Motor neuron (in vitro differentiated cells): ENCODE data around the gene RAB11FIP5. TPM values are rescaled to one million over a fixed set of nuclear protein-coding genes. Genes with fewer than 3 reads are reported as not detected.
A peak's percentile ranks its signal among the peaks of the same experiment; 100 is the strongest.
"Not testable (repeated sequence)": the region's sequence is repeated elsewhere in the genome, so short reads cannot be mapped to it uniquely, and the experiment has no call there.

Experiments used
- ATAC-seq, 8 experiments: fragments of 200-7000 bp; cut with Tn5 transposase; replicated peaks in 6 of 8; 2 replicates each; pipeline ENCODE4 v1.8.0; 2021; ENCODE audit warnings: mild to moderate bottlenecking in 8 of 8, moderate library complexity in 8 of 8
- H3K27ac ChIP-seq, 2 donors: fragments of 250-450 bp; sonication (Bioruptor Pico); 2 replicates each; pipeline ENCODE4 v1.9.0; 2021; ENCODE audit warnings: antibody characterized with exemption in 2 of 2, mild to moderate bottlenecking in 2 of 2, moderate library complexity in 1 of 2
- H3K4me1 ChIP-seq, 2 donors: fragments of 250-450 bp; sonication (Bioruptor Pico); replicated peaks in 1 of 2; 2 replicates each; pipeline ENCODE4 v1.6.1; 2021; ENCODE audit warnings: antibody characterized with exemption in 2 of 2, mild to moderate bottlenecking in 2 of 2, moderate library complexity in 1 of 2
- H3K4me3 ChIP-seq, 5 donors: fragments of 250-450 bp; sonication (Bioruptor Pico); 2 replicates each; pipeline ENCODE4 v1.9.0; 2021; ENCODE audit warnings: antibody characterized with exemption in 5 of 5, mild to moderate bottlenecking in 5 of 5, moderate library complexity in 4 of 5
- WGBS, 10 experiments: fragments of 450-650 bp; shearing (Covaris generic); methylation state at CpG; one replicate each; pipeline ENCODE4 v1.0.0; 2022; 5-methylcytosine and 5-hydroxymethylcytosine counted together
- in situ Hi-C, 9 experiments: fragments of 400-800 bp; cut with MboI; loops; one replicate each; pipeline ENCODE4 v1.15.0; 2021; ENCODE audit warnings: low sequenced_read_pairs in 9 of 9, low pct_unique_long_range_greater_than_20kb in 2 of 9; ENCODE audit not compliant: unreplicated experiment in 9 of 9
- total RNA-seq, 8 experiments: library from RNA; unstranded; fragments of 300-600 nt; gene quantifications; 2 replicates each; pipeline versions ENCODE4 v1.2.3 to v1.2.4, GENCODE V29; 2022

Gene RAB11FIP5
- total RNA-seq, 8 experiments from 2014 or later, result 5.4 to 19.0 (median 11.1) TPM

- in situ Hi-C loops, result no loop called here
Measured at GRCh38 chr2:73104933-73105332, 7.8 kb downstream of the RAB11FIP5 start.

GRCh38 chr2:73103018-73103542 is 9.7 kb downstream of the RAB11FIP5 start:
- in situ Hi-C loops, result no loop called here
- H3K4me3 ChIP-seq, result no peak overlapping the region
- H3K27ac ChIP-seq, result no peak overlapping the region
- ATAC-seq, result no peak
- 100% methylated on average over 1 of the region's 2 CpGs; no CpG with 5 or more reads in 9 of the 10 experiments for WGBS, 10 experiments
- no peaks in the 10 kb centered on the region for H3K4me1 ChIP-seq

More at GRCh38 chr2:73104933-73105332, 7.8 kb downstream of the RAB11FIP5 start:
- no peaks in the 10 kb centered on the region for H3K4me1 ChIP-seq
- ATAC-seq, result no peak
- H3K27ac ChIP-seq, result no peak overlapping the region
- WGBS, 10 experiments, result 83 to 100% (median 100%) methylated on average over 1 to 3 of the region's 3 CpGs; no CpG with 5 or more reads in 5 of the 10 experiments
- H3K4me3 ChIP-seq, result no peak overlapping the region

GRCh38 chr2:73101626-73102256 is 11.0 kb downstream of the RAB11FIP5 start:
- ATAC-seq, result no peak
- 0 to 100% (median 78%) methylated on average over 1 to 8 of the region's 12 CpGs; no CpG with 5 or more reads in 3 of the 10 experiments for WGBS, 10 experiments
- H3K4me1 ChIP-seq, result no peaks in the 10 kb centered on the region
- in situ Hi-C loops, result no loop called here
- H3K27ac ChIP-seq, result no peak overlapping the region
- H3K4me3 ChIP-seq, result no peak overlapping the region

- H3K27ac ChIP-seq, result no peak overlapping the region
- H3K4me1 ChIP-seq, result no peaks in the 10 kb centered on the region
- 100% methylated on average over 2 of the region's 4 CpGs; no CpG with 5 or more reads in 8 of the 10 experiments for WGBS, 10 experiments
- H3K4me3 ChIP-seq, result no peak overlapping the region
- in situ Hi-C loops, result no loop called here
- no peak for ATAC-seq
Measured at GRCh38 chr2:73100956-73101355, 11.8 kb downstream of the RAB11FIP5 start.

GRCh38 chr2:73099486-73099885 is 13.3 kb downstream of the RAB11FIP5 start:
- WGBS, 10 experiments, result 80 to 100% (median 93%) methylated on average over 1 to 3 of the region's 3 CpGs; no CpG with 5 or more reads in 4 of the 10 experiments
- Histone ChIP-seq H3K4me3 (no peak overlapping the region), H3K4me1 (no peaks in the 10 kb centered on the region), H3K27ac (no peak overlapping the region)
- in situ Hi-C loops, result no loop called here
- no peak for ATAC-seq

GRCh38 chr2:73095910-73096309 is 16.8 kb downstream of the RAB11FIP5 start:
- H3K27ac ChIP-seq, result no peak overlapping the region
- H3K4me3 ChIP-seq, result no peak overlapping the region
- no peak for ATAC-seq
- WGBS, 10 experiments, result 85 to 100% methylated on average over 1 to 2 of the region's 3 CpGs; no CpG with 5 or more reads in 8 of the 10 experiments
- in situ Hi-C loops, result no loop called here
- peaks cover 3 to 8% of the 10 kb centered on the region in 2 donors for H3K4me1 ChIP-seq

GRCh38 chr2:73093601-73094218 is 19.0 kb downstream of the RAB11FIP5 start:
- H3K27ac ChIP-seq, ATAC-seq, H3K4me3 ChIP-seq, in situ Hi-C loops: not testable (repeated sequence)
- WGBS, 10 experiments, result 60 to 100% (median 86%) methylated on average over 1 to 12 of the region's 17 CpGs; no CpG with 5 or more reads in 1 of the 10 experiments
- peaks cover 3 to 12% of the 10 kb centered on the region in 2 donors for H3K4me1 ChIP-seq

- in situ Hi-C loops, result no loop called here
- Histone ChIP-seq H3K4me3 (no peak overlapping the region), H3K4me1 (peaks cover 3 to 12% of the 10 kb centered on the region in 2 donors), H3K27ac (no peak overlapping the region)
- no peak for ATAC-seq
- 65 to 100% (median 80%) methylated on average over 1 to 3 of the region's 7 CpGs; no CpG with 5 or more reads in 4 of the 10 experiments for WGBS, 10 experiments
Measured at GRCh38 chr2:73092146-73092783, 20.5 kb downstream of the RAB11FIP5 start.

GRCh38 chr2:73091696-73092095 is 21.1 kb downstream of the RAB11FIP5 start:
- no peak overlapping the region for H3K4me3 ChIP-seq
- peaks cover 3 to 12% of the 10 kb centered on the region in 2 donors for H3K4me1 ChIP-seq
- ATAC-seq, result no peak
- WGBS, 10 experiments, result 76 to 100% (median 88%) methylated on average over 3 to 6 of the region's 11 CpGs; no CpG with 5 or more reads in 6 of the 10 experiments
- no peak overlapping the region for H3K27ac ChIP-seq
- in situ Hi-C loops, result no loop called here

GRCh38 chr2:73091164-73091563 is 21.6 kb downstream of the RAB11FIP5 start:
- 67 to 100% (median 83%) methylated on average over 1 to 7 of the region's 7 CpGs; no CpG with 5 or more reads in 1 of the 10 experiments for WGBS, 10 experiments
- peak in 3 of 8 experiments; percentile 26 to 59 (median 36) for ATAC-seq
- peaks cover 3 to 12% of the 10 kb centered on the region in 2 donors for H3K4me1 ChIP-seq
- H3K27ac ChIP-seq, result no peak overlapping the region
- in situ Hi-C loops, result no loop called here
- H3K4me3 ChIP-seq, result no peak overlapping the region

GRCh38 chr2:73089270-73090030 is 23.3 kb downstream of the RAB11FIP5 start:
- peaks cover 3 to 21% of the 10 kb centered on the region in 2 donors for H3K4me1 ChIP-seq
- WGBS, 10 experiments, result 0 to 100% (median 79%) methylated on average over 1 to 4 of the region's 11 CpGs; no CpG with 5 or more reads in 2 of the 10 experiments
- no peak overlapping the region for H3K4me3 ChIP-seq
- peak; percentile 66 to 94 (median 80) for ATAC-seq
- H3K27ac ChIP-seq, result no peak overlapping the region
- in situ Hi-C loops, result loop anchor here in 4 of 9 experiments (10.0 kb wide), 2 partner anchors 65 to 75 kb away; no protein-coding TSS in a partner anchor

- ATAC-seq, result no peak
- Histone ChIP-seq H3K27ac (no peak overlapping the region), H3K4me1 (peaks cover 3 to 21% of the 10 kb centered on the region in 2 donors), H3K4me3 (no peak overlapping the region)
- 90 to 100% (median 99%) methylated on average over 2 to 8 of the region's 14 CpGs; no CpG with 5 or more reads in 6 of the 10 experiments for WGBS, 10 experiments
- in situ Hi-C loops, result loop anchor here in 4 of 9 experiments (10.0 kb wide), 2 partner anchors 66 to 76 kb away; no protein-coding TSS in a partner anchor
Measured at GRCh38 chr2:73088703-73089102, 24.0 kb downstream of the RAB11FIP5 start.
